ENCODE data around the gene LRRC4C.
"Not testable (repeated sequence)": the region's sequence is repeated elsewhere in the genome, so short reads cannot be mapped to it uniquely, and the experiment has no call there.

Gene LRRC4C

DNA sequence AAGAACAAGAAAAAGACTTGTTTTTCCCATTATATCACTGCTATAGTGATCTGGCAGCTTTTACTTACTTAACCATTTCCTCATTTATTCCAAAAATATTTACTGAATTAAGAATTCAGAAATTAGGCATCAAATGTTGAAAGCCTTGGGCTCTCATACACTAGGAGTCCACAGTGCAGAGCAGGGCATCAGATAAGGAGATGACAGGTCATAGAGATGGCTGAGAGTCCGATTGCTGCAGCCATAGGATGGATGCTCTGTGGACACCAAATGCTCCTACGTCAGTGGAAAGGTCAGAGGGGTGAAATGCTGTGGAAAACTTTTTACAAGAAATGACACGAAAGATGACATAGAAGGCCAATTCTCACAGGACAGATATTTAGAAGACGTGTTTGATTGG is 771.1 kb downstream of the LRRC4C start:
- DNase-seq (ENCODE audit: low read depth): no peak

DNA sequence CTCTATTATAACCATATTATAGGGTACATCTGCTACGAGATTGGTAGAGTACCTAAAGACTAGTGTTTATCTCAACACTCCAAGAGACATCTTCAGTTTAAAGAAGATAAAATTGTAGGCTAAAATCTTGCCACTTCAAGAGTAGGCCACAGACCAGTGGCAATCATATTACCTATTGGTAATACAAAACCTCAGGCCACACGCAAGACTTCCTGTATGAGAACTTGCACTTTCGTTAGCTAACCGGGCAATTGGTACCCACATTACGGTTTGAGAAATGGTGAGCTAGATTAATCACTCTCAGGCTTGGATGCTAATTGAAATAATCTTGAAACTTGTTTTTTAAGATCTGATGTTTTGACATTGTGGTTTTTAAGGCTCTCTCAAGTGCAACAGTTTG is 772.7 kb downstream of the LRRC4C start:
- no peak for DNase-seq (ENCODE audit: low read depth)

DNA sequence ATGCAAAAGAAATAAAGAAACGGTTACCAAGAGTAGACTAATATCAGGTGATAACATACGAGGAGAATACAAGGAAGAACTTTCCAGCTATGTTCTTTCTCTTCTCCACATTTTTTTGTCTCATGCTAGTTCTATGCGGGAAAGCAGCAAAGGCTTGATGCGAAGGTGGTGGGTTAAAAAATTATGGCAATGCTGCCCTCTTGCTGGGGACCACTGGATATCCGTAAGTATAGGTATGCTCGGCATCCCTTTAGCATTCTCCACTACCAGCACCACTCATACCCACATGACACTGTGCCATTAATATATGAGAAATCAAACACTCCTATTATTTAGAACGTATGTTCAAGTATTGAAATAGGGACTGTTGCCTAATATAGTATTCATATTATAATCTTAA is 776.4 kb downstream of the LRRC4C start:
- no peak for DNase-seq (ENCODE audit: low read depth)

DNA sequence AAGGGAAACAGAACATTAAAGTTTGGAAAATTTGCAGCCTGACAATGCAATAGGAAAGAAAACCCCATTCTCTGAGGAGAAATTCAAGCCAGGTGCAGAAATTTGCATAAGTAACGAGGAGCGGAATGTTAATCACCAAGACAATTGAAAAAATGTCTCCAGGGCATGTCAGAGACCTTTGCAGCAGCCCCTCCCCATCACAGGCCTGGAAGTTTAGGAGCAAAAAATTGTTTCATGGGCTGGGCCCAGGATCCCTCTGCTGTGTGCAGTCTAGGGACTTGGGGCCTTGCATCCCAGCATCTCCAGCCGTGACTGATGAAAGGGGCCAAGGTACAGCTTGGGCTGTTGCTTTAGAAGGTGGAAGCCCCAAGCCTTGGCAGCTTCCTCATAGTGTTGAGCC is 780.2 kb downstream of the LRRC4C start:
- no peak for DNase-seq (ENCODE audit: low read depth)

DNA sequence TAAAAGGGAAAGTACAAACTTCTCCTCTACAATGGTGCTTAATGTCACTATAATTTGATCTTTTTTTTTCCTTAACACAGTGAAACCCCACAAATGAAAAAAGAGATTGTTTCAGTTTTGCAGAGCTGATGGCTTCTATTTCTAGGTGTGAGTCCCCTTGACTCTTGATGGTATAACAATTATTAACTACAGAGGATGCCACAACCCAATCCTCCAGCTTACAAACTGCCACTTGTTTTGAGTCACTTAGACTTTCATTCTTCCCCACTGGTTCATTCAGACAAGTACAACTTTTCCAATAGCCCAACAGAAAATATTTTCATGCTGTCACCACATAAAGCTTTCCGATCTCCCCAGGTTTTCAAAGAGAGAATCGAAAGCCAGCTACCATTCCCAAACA is 812.2 kb downstream of the LRRC4C start:
- DNase-seq (ENCODE audit: low read depth): no peak

DNA sequence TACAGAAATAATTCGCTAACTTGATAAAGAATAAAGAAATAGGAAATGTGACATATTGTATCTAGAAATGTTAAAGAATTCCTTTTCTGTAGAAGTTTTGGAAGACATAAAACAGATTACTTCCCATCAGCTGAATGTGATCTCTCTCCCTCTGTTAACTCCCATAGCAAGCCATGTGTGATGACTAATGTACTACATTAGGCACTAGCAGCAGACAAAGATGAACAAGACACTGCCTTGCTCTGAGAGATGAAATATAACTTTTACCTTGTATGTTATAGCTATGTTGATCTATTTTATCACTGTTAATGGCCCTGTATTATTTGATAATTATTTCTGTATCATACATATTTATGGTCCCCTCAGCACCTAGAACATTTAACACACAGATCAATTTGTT is 817.2 kb downstream of the LRRC4C start:
- DNase-seq (ENCODE audit: low read depth): no peak

DNA sequence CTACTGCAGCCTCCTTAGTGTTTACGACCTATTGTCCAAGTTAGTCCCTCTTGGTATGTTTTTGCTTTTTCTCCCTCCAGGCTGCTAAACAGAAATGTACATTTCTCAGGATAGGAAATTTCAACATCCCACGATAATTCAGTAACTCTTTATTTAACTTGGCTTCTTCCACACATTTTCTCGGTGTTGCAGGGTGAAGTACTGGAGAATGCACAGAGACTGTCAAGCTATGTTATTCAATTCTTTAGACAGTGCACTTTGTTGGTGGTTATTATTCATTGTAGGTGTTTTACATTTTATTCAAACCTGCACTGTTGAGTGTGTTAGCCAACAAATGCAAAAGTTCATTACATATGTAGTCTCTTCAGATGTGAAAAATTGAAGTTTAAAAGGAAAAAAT is 839.8 kb downstream of the LRRC4C start:
- no peak for DNase-seq (ENCODE audit: low read depth)

DNA sequence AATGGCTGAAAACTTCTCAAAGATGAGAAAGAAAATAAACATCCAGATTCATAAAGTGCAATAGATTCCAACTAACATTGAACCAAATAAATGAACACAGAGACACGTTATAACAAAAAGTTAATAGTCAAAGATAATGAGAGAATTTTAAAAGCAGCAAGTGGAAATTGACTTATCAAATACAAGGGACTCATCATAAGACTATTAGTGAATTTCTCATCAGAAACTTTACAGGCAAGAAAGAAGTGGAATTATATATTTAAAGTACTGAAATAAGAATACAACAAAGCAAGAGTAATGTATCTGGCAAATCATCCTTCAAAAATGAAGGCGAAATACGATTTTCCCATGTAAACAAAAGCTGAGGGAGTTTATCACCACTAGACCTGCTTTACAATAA is 852.7 kb downstream of the LRRC4C start:
- no peak for DNase-seq (ENCODE audit: low read depth)

DNA sequence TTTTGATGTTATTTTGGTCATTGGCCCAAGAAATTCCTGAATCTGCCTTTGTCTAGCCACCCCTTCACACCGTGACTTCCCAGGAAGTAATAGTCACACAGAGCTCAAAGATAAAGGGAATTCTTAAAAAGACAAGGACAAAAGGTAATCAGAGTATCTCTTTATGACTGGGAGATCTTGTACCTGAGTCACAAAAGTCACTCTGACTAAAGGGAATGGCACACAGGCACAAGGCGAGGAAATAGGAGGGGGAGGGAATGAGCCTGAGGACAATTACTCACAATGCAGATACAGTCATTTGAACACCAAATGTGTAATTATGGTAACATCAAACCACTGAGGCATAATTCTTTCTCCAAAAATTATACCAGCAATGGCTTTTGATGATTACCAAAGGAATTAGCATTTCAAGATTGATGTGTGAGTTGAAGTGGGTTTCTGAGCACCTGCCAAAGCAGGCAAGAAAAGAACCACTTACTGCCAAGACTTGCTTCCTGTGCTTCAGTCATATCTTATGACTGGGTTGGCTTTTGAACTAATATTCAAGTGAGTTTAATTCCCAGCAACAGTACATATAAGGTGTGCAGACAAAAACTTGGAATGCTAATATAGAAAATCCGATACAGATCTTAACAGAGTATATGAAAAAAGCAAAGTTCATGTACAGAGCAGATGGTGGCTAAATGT is 856.4 kb downstream of the LRRC4C start:
- DNase-seq (ENCODE audit: low read depth): no peak

DNA sequence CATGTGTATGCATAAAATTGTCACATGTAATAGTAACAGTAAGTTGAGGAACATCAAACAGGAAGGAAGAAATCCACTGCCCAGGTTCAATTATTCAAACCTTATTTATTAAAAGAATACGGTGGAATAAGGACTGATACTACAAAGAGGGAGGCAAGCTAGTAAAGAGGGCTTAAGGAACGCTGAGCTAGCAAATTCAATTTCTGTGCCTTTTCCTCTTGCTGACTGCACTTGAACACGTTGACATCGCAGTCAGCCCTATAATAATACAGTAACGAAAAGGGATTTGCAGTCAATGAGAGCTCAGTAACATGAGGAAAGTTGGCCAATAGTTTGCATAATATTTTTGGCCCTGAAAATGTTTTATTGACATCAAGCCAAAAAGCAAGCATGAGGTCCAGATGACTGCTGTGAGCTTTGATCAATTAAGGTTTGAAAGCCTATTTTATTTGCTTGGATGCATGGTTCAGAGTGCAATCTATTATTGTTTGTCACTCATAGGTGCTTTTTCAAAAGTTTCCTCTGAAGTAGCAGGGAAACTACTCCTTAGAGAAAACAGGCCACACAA is 861.8 kb downstream of the LRRC4C start:
- no peak for DNase-seq (ENCODE audit: low read depth)

DNA sequence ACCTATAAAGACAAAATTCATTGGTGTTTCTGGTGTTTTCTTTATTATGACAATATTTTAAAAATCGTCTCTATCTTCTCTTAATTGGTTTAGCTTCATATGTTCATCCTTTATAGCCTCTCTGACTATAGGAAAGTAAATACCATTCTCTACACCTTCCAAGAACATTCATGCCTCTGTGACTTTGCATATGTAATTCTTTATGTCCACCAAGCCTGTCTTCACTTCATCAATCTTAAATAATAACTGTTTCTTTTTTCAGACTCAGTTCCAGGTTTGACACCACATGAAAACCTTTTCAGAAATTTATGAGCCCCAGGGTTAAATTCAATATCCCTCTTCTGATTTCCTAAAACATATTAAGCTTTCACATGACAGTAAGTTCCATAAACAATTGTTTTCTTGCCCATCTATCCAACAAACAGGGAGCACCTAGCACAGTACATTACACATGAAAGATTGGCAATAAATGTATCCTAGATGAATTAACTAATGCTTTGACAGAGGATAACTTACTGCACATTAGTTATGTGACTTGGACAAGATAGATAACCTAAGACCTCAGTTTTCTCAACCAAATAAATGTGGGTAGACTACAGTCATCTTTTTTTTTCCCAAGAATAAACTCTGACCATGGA is 886.1 kb downstream of the LRRC4C start:
- no peak for DNase-seq (ENCODE audit: low read depth)

DNA sequence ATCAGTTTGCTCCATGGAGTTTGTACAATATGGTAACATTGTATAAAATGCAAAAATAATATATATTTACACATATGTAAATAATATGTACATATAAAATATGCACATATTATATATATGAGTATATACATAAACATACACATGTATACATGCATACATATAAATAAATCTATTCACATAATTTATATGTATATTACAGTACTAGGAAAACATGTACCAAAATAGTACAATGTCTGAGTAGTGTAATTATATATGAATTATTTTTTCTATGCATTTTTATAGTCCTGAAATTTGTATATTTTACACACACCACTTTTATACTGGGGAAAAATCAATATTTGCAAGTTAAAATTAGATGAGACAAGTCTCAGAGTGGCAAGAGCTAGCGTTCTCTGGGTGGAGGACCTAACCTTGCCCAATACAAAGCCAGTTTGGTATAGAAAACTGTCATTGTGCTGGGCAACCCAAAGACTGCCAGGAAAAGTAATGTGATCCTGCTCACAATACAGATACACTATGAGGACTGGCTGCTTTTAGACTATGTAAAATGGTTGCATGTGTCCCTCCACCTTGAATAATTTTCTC is 889.4 kb downstream of the LRRC4C start:
- DNase-seq (ENCODE audit: low read depth): no peak

DNA sequence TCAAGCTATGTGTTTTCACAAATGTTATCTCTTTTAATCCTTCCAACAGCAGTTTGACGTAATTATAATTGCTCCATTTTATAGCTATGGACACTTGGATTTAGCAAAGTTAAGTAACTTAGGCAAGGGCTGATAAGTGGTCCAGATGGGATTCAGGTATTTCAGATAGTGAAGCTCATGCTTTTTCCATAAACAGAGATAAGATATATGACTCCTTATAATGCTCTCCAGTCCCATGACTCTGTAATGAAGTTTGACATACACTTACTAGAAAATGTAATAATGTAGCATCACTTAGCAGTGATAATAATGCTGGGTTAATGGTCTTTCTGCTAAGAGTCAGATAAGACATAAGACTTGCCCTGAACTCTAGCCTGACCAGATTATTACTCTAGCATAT is 892.1 kb downstream of the LRRC4C start:
- no peak for DNase-seq (ENCODE audit: low read depth)

DNA sequence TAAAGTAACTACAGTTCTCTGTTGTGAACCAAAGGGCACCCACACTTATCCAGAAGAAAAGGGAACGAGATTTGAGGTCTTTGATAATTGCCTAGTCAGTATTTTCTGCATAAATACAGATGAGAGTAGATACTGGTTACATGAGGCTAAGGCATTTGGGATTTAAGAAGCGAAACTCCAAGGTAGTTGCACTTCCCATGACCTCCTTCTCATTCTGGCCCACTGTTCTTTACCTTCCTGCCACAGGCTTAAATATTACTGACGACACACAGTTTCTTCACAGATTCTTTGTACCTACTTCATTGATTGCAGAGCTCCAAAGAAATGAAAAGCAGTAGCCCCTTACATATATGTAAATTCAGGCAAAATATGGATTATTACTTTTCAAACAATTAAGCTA is 915.3 kb downstream of the LRRC4C start:
- no peak for DNase-seq (ENCODE audit: low read depth)

DNA sequence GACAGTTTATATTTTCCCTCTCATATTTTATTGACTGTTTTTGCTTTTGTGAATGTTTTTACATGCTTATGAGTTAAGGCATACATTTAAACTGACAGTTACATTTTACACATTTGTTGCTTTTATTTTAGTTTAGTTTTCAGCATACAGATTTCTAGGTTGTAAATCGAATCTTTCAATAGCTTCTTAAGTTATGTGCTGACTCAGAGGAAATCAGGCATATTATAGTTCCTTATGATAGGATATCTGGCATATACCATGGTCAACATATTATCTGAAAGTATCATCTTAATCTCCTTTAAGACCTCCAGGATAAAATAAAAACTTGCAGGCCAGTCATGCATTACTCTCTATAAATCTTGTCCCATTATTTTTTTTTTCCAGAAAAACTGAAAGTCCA is 916.6 kb downstream of the LRRC4C start:
- no peak for DNase-seq (ENCODE audit: low read depth)

DNA sequence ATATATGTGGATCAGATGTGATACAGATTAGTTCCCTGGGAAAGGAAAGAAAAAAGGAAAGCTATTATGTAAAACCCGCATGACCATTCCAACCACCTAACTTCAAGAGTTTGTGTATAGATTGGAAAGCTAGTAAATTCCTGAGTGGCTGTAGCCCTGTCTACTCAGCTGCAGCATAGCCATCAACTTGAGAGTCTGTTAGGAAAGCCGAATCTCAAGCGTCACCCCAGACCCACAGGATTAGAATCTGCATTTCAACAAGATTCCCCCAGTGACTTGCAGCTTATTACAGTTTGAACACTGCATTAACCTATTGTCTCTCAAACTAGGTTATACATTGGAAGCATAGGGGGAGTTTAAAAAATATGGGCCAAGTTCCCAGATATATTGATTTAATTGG is 921.7 kb downstream of the LRRC4C start:
- no peak for DNase-seq (ENCODE audit: low read depth)

DNA sequence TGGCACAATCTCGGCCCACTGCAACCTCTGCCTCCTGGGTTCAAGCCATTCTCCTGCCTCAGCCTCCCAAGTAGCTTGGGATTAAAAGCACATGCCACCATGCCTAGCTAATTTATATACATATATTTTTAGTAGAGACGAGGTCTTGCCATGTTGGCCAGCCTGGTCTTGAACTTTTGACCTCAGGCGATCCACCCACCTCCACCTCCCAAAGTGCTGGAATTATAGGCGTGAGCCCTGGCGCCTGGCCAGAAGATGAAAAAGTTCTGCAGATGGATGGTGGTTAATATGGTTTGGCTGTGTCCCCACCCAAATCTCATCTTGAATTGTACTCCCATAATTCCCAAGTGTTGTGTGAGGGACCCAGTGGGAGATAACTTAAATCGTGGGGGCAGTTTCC is 937.4 kb downstream of the LRRC4C start:
- not testable (repeated sequence) for DNase-seq (ENCODE audit: low read depth)

DNA sequence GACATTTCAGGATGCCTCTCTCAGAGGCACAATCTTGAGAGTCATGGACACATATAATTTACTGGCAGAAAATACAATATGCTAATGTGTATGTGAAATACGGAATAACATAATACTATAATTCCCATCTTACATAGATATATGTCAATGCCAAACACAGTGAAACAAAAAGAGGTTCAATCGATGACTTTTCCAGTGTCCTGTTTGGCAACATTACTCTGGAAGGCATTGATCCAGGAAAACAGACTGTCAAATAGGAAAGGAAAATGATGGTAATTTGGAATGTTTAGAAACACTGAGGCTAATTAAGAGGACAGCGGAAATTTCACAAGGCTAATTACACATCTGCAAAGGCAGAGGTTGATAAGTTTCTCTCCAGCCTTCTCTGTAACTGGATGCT is 942.3 kb downstream of the LRRC4C start:
- DNase-seq (ENCODE audit: low read depth): no peak

DNA sequence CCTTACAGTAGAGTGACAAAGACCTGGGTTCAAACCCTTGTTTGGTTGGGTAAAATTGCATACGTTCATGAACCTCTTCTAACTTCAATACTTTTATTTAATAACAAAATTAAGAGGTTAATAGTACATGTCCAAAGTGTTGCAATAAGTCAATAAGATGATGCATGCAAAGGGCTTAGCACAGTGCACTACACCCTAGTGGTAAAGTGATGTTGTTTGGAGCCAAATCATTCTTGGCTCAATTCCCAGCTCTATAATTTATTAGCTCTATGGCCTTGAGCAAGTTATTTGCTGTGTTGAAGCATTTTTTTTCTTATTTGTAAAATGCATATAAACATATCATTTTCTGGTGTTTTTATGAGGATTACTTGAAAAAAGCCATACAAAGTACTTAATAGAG is 945.3 kb downstream of the LRRC4C start:
- peak; percentile 18 for DNase-seq (ENCODE audit: low read depth)

DNA sequence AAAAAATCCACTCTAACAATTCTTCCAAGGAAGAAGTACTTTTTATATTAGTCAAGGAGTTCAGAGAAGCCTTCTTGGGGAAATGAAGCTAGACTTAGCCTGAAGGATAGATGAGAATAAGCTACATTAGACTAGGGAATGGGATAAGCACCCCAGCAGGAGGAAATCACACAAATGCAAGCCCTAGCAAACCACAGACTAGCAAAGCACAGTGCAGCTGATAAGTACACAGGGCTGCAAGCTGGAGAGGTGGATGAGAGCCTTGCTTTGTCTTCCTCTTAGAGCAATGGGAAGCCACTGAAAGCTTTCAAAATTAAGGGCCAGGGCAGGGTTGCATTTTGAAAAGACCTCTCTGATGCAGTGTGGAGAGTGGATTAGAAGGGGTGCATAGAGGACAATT is 946.2 kb downstream of the LRRC4C start:
- DNase-seq (ENCODE audit: low read depth): no peak

DNA sequence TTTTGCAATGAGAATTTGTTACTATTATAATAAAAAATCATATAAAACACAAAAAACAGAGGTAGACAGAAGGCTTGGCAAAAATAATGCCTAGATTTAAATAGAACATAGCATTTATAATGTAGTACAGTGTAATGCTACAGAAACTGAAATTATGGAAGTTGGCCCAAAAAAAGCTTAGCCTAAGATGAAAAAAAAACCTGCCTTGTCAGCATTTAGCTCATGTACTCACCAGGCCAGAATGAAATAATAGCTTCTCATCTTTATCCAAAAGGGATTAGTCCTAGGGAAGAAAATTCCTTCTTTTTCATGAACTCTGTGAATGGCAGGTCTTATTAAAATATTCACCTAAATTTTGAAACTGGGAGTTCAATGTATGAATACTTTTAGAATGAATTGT is 951.1 kb downstream of the LRRC4C start:
- DNase-seq (ENCODE audit: low read depth): no peak

DNA sequence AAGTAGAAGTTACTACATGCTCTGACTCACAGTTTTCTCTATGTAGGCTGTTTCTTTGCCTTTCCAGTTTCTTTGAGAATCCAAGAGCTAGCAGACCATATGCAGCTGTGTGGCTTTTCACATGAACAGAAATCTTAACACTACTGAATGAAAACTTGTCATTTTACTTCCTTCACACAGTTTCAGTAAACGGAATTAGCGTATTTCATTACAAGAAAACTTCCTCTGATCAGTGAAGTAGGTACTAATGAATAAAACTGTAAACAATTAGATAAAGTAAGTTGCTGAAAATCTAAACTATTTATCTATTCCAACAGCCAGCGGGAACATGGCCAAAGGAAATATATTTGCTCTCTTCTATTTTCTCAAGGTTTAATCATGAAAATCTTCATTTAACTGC is 953.2 kb downstream of the LRRC4C start:
- DNase-seq (ENCODE audit: low read depth): no peak

DNA sequence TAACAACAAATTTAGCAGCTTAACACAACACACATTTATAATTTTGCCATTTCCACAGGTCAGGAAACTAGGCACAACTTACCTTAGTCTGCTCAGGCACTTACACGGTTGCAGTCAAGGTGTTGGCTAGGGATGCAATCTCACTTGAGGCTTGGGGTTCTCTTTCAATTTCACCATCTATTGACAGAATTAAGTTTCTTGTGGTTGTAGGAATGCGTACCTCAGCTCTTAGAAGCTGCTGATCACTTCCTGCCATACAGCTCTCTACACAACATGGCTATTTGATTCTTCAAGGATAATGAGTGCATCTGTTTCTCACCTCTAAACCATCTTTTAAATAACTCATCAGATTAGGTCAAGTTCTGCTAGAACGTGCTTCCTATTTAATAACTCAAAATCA is 968.1 kb downstream of the LRRC4C start:
- DNase-seq (ENCODE audit: low read depth): no peak

DNA sequence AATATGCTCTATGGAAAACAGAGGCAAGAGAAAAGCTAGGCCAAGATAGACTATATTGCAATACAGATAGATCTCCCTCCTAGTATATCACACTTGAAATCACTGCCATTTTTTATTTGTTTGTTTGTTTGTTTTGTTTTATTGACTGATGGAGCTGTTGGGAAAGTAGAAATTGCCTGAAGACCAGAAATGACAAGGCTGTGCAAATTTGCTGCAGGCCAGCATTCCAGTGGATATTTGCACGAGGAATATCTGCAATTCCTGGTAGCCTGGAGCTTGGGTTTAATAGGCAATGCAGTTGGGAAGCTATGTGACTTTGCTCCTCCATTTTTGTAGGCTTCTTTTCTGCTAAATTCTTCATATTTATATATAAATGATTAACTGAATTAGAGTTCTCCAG is 991.7 kb downstream of the LRRC4C start:
- no peak for DNase-seq (ENCODE audit: low read depth)

All from iris pigment epithelial cell (primary cell).